Spleen (tissue), 11 donors: ENCODE measurements around the gene DNPEP. TPM values are rescaled to one million over a fixed set of nuclear protein-coding genes. Genes with fewer than 3 reads are reported as not detected.

ENCODE experiments used
- DNase-seq: peaks from one replicate; pipeline ENCODE4 v3.0.0-alpha.2; 2020
- H3K27ac ChIP-seq, 8 donors: fragments of 200-600 bp; sonication (generic) in 7 of 8; 1 replicate in 4 of 8; 2 replicates in 4 of 8; pipeline versions ENCODE4 v1.5.0 to v1.8.0; 2016 to 2021; ENCODE audit warnings: inconsistent platforms in 4 of 8, mild to moderate bottlenecking in 4 of 8, moderate library complexity in 1 of 8
- H3K27me3 ChIP-seq, 7 donors: fragments of 200-600 bp; sonication (generic) in 6 of 7; replicated peaks in 1 of 7; 1 replicate in 4 of 7; 2 replicates in 3 of 7; pipeline versions ENCODE4 v1.5.0 to v1.8.0; 2016 to 2021; ENCODE audit warnings: inconsistent platforms in 3 of 7, mild to moderate bottlenecking in 1 of 7
- H3K36me3 ChIP-seq, 6 donors: fragments of 200-600 bp; sonication (generic) in 5 of 6; 1 replicate in 4 of 6; 2 replicates in 2 of 6; pipeline versions ENCODE4 v1.5.0 to v1.8.0; 2016 to 2021; ENCODE audit warnings: inconsistent platforms in 2 of 6
- H3K4me1 ChIP-seq, 6 donors: fragments of 200-600 bp; sonication (generic) in 5 of 6; 1 replicate in 3 of 6; 2 replicates in 3 of 6; pipeline versions ENCODE4 v1.5.0 to v1.8.0; 2016 to 2021; ENCODE audit warnings: inconsistent platforms in 3 of 6
- H3K4me3 ChIP-seq, 8 donors: fragments of 200-600 bp; sonication (generic) in 7 of 8; 1 replicate in 4 of 8; 2 replicates in 4 of 8; pipeline versions ENCODE4 v1.5.0 to v1.8.0; 2016 to 2021; ENCODE audit warnings: inconsistent platforms in 4 of 8, mild to moderate bottlenecking in 4 of 8, moderate library complexity in 2 of 8
- H3K9me3 ChIP-seq, 8 donors: fragments of 200-600 bp; sonication (generic) in 7 of 8; 1 replicate in 4 of 8; 2 replicates in 4 of 8; pipeline versions ENCODE4 v1.5.0 to v1.8.0; 2016 to 2021; ENCODE audit warnings: inconsistent platforms in 4 of 8
- POLR2A ChIP-seq, 3 donors: fragments of 450-650 bp; IDR thresholded peaks; one replicate each; pipeline ENCODE4 v1.5.1; 2017; ENCODE audit warnings: antibody characterized with exemption in 3 of 3, mild to moderate bottlenecking in 1 of 3
- POLR2AphosphoS5 ChIP-seq, 3 donors: sonication (generic); formaldehyde crosslinking; IDR thresholded peaks; one replicate each; pipeline ENCODE4 v1.5.1; 2017; ENCODE audit warnings: antibody characterized with exemption in 3 of 3
- WGBS, 5 donors: extraction: QIAGEN DNeasy Blood & Tissue Kit in 3 of 5; methylation state at CpG; one replicate each; pipeline versions ENCODE4 v1.1.5 to v1.1.7; 2013 to 2018; 5-methylcytosine and 5-hydroxymethylcytosine counted together
- intact Hi-C: fragments of 100-400 bp; cut with DNase I; formaldehyde crosslinking; loops from one replicate; pipeline ENCODE4 v1.15.0; 2023; ENCODE audit warnings: low total_unique reads
- polyA plus RNA-seq, 3 donors: library from polyadenylated mRNA; stranded (reverse); fragments of 200-250 nt; gene quantifications; one replicate each; pipeline ENCODE4 v1.2.1, GENCODE V29; 2013
- total RNA-seq, 7 donors: library from RNA; depleted of rRNA in 3 of 7; stranded (reverse); fragments of >200 nt in 3 of 7; fragmentation: NEBNext Ultra II Directional in 4 of 7; extraction: Animal tissue kit (Norgen Biotek cat#: 25700) in 4 of 7; gene quantifications; one replicate each; pipeline versions ENCODE4 v1.1.0 to v1.2.1, GENCODE V29; 2016 to 2021
- TF ChIP-seq, protein P1 (sequence below), 11 experiments: fragments of 200-600 bp in 7 of 11; fragments of 450-650 bp in 4 of 11; sonication (generic) in 4 of 11; IDR thresholded peaks in 8 of 11; conservative IDR thresholded peaks in 3 of 11; 1 replicate in 7 of 11; 2 replicates in 4 of 11; pipeline versions ENCODE4 v1.4.0 to v1.8.0; 2016 to 2021; ENCODE audit warnings: antibody characterized with exemption in 11 of 11, inconsistent platforms in 4 of 11, mild to moderate bottlenecking in 1 of 11
- donor health status: healthy with polysubstance abuse.
- donor health status: DM: no; HTN: no; CAD: no; lungs with moderate emphysema.
- donor health status: DM: no; HTN: no; CAD: no.
- donor health status: Bipolar disorder and iron deficiency.
- donor health status: healthy.
- donor health status: DM: no; HTN: no; CAD: no.
- donor health status: DM: yes; HTN: yes; CAD: no.

The DNPEP gene
- total and polyA plus RNA-seq, 10 donors = 46.7 to 92.8 (median 62.8) TPM

DNA sequence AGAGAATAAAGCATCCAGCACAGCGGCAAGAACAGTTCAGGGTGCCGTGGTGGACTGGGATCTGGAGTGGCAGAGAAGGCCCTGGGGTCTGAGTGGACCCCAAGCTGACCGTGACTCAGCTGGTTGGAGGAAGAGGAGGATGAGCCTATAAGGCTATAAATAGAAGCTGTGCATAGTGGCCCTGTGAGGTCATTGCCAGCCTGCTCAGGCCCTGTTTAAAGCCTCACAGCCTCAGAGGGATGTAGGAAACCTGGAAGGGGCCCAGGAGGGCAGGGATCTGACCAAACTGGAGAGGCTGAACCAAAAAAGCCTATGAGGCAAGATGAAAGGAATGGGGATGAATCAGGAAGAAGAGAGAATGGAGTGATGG, 19.1 kb upstream of the DNPEP start:
- intact Hi-C loops = no loop called here
- H3K27me3 ChIP-seq = peaks cover 0 to 51% (median 0%) of the 10 kb centered on the region in 7 donors
- H3K9me3 ChIP-seq = peaks cover 0 to 3% (median under 1%) of the 10 kb centered on the region in 8 donors
- no peak for DNase-seq
- H3K4me1 ChIP-seq = peaks cover 0 to 14% (median 7%) of the 10 kb centered on the region in 6 donors
- H3K4me3 ChIP-seq = no peak overlapping the region
- no peaks in the 10 kb centered on the region for H3K36me3 ChIP-seq
- no peak overlapping the region for H3K27ac ChIP-seq
- TF ChIP-seq POLR2A (IDR thresholded peaks at IDR 0.05) (no peak), POLR2AphosphoS5 (IDR thresholded peaks at IDR 0.05) (no peak)
- TF ChIP-seq, protein P1, sequence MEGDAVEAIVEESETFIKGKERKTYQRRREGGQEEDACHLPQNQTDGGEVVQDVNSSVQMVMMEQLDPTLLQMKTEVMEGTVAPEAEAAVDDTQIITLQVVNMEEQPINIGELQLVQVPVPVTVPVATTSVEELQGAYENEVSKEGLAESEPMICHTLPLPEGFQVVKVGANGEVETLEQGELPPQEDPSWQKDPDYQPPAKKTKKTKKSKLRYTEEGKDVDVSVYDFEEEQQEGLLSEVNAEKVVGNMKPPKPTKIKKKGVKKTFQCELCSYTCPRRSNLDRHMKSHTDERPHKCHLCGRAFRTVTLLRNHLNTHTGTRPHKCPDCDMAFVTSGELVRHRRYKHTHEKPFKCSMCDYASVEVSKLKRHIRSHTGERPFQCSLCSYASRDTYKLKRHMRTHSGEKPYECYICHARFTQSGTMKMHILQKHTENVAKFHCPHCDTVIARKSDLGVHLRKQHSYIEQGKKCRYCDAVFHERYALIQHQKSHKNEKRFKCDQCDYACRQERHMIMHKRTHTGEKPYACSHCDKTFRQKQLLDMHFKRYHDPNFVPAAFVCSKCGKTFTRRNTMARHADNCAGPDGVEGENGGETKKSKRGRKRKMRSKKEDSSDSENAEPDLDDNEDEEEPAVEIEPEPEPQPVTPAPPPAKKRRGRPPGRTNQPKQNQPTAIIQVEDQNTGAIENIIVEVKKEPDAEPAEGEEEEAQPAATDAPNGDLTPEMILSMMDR (IDR thresholded peaks at IDR 0.05 in 8 of 11, conservative IDR thresholded peaks at IDR 0.05 in 3 of 11) = no peak
- WGBS, 5 donors = 69 to 83% (median 76%) methylated on average over 3 of the region's 3 CpGs

DNA sequence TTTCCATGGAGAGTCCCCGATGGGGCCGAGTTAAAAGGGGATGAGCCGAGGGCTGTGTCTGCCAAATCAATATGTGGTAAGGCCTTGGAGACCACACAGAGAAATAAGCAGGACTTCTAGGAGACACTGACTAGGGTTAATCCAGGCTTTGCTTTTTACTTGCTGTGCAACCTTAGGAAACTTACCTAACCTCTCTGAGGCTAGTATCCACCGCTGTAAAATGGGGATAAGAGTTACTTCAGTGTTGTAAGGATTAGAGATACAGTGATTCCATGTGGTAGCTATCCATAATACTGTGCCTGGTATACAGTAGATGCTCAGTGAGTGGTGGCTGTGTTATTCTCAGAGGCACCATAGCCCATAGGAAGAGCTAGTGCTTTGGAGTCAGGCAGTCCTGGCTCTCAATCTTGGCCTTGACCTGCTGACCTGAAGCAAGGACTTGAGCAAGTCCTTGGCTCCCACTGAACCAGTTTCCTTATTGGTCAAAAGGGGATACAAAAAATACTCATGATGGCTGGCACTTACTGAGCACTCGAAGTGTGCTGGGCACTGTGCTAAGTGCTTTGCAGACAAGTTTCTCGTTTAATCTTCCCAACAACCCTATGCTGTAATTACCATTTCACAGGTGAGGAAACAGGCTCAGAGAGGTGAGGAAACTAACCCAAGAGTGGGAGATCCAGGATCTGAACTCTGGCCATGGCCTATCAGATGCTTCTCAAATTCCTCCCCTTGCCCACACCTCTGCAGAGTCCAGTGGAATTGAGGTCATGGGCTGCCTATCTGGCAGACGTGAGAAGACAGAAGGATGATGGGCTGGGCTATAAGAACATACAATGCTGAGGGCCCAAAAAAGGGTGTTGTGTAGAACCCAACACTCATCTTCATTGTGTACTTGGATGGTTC, 18.5 kb upstream of the DNPEP start:
- H3K27ac ChIP-seq = no peak overlapping the region
- no peak for DNase-seq
- H3K4me3 ChIP-seq = no peak overlapping the region
- WGBS, 5 donors = 69 to 92% (median 81%) methylated on average over 7 of the region's 7 CpGs
- TF ChIP-seq POLR2AphosphoS5 (IDR thresholded peaks at IDR 0.05) (no peak), POLR2A (IDR thresholded peaks at IDR 0.05) (no peak)
- TF ChIP-seq, protein P1 (IDR thresholded peaks at IDR 0.05 in 8 of 11, conservative IDR thresholded peaks at IDR 0.05 in 3 of 11) = no peak
- peaks cover 0 to 46% (median 0%) of the 10 kb centered on the region in 7 donors for H3K27me3 ChIP-seq
- H3K36me3 ChIP-seq = no peaks in the 10 kb centered on the region
- H3K4me1 ChIP-seq = peaks cover 0 to 14% (median 7%) of the 10 kb centered on the region in 6 donors
- intact Hi-C loops = no loop called here
- no peaks in the 10 kb centered on the region for H3K9me3 ChIP-seq

DNA sequence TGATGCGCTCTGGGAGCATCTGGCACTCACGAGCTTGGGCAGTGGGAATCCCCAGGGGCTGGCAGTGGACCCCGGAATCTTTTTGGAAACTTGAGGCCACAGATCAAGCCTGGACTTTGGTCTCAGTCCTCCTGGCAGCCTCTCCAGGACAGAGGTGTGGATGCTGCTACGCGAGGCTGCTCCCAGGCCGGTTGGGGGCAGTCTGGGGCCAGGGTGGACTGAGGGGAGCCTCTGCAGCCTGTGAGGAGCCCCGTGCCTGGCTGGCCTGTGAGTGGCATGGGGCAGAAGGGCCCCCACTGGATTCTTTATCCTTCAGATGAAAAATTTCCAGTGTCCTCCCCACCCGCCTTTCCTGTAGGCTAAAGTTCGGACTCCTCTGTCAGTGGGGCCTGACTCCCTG, 17.7 kb upstream of the DNPEP start:
- intact Hi-C loops = no loop called here
- Histone ChIP-seq H3K4me3 (no peak overlapping the region), H3K9me3 (no peaks in the 10 kb centered on the region), H3K36me3 (no peaks in the 10 kb centered on the region), H3K27ac (no peak overlapping the region), H3K27me3 (peaks cover 0 to 42% (median 0%) of the 10 kb centered on the region in 7 donors), H3K4me1 (peaks cover 0 to 14% (median 7%) of the 10 kb centered on the region in 6 donors)
- TF ChIP-seq POLR2A (IDR thresholded peaks at IDR 0.05) (no peak), POLR2AphosphoS5 (IDR thresholded peaks at IDR 0.05) (no peak)
- TF ChIP-seq, protein P1 (IDR thresholded peaks at IDR 0.05 in 8 of 11, conservative IDR thresholded peaks at IDR 0.05 in 3 of 11) = no peak
- 72 to 84% (median 81%) methylated on average over 8 to 9 of the region's 9 CpGs for WGBS, 5 donors
- DNase-seq = no peak

DNA sequence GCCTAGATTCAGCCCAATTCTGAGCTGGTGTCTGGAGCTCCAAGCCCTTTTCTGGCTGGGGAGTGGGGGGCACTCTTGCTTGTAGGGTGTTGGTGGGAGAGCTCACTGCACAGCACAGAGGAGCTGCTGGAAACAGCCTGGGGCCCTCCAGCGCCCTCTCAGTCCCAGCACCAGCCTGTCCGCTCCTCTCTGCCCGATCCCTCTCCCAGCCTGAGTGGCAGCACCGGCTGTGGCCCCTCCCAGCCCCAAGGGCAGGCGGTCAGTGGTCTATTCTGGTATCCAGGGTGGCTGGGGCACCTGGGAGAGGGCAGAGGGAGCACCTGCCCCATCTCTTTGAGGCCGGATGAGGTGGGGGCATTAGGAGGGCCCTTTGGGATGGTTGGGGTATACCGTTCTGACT, 17.2 kb upstream of the DNPEP start:
- Histone ChIP-seq H3K4me3 (no peak overlapping the region), H3K27ac (no peak overlapping the region), H3K36me3 (no peaks in the 10 kb centered on the region), H3K9me3 (no peaks in the 10 kb centered on the region), H3K27me3 (peaks cover 0 to 38% (median 0%) of the 10 kb centered on the region in 7 donors), H3K4me1 (peaks cover 0 to 14% (median 7%) of the 10 kb centered on the region in 6 donors)
- TF ChIP-seq, protein P1 (IDR thresholded peaks at IDR 0.05 in 8 of 11, conservative IDR thresholded peaks at IDR 0.05 in 3 of 11) = no peak
- TF ChIP-seq POLR2AphosphoS5 (IDR thresholded peaks at IDR 0.05) (no peak), POLR2A (IDR thresholded peaks at IDR 0.05) (no peak)
- no peak for DNase-seq
- 77 to 88% (median 82%) methylated on average over 5 to 7 of the region's 7 CpGs for WGBS, 5 donors
- intact Hi-C loops = no loop called here
